Ishikawa (cell line): ENCODE data around the gene AP1B1.

Experiments
- RAD21 ChIP-seq: IDR thresholded peaks from 2 replicates; pipeline ENCODE4 v1.6.1; 2012; ENCODE audit warnings: low read depth
- TF ChIP-seq, protein P1 (sequence below): IDR thresholded peaks from 2 replicates; pipeline ENCODE4 v1.6.1; 2012; ENCODE audit warnings: low read depth, mild to moderate bottlenecking

DNA sequence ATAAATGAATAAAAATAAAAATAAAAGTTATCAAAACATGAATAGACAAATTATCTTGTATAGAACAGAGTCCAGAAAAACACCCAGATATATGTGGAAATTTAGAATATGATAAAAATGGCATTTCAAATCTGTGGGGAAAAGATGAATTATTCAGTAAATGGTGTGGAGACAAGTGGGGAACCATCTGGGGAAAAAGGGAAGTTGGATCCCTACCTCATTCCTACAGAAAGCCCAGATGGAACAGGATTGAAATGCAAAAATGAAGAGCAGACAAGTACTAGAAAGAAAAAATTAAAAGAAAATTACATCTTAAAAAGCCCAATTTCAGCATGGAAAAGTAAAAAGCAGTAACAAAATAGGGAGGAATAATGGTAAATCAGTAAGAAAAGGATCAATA lies 64.7 kb downstream of the AP1B1 start:
- TF ChIP-seq, protein P1, sequence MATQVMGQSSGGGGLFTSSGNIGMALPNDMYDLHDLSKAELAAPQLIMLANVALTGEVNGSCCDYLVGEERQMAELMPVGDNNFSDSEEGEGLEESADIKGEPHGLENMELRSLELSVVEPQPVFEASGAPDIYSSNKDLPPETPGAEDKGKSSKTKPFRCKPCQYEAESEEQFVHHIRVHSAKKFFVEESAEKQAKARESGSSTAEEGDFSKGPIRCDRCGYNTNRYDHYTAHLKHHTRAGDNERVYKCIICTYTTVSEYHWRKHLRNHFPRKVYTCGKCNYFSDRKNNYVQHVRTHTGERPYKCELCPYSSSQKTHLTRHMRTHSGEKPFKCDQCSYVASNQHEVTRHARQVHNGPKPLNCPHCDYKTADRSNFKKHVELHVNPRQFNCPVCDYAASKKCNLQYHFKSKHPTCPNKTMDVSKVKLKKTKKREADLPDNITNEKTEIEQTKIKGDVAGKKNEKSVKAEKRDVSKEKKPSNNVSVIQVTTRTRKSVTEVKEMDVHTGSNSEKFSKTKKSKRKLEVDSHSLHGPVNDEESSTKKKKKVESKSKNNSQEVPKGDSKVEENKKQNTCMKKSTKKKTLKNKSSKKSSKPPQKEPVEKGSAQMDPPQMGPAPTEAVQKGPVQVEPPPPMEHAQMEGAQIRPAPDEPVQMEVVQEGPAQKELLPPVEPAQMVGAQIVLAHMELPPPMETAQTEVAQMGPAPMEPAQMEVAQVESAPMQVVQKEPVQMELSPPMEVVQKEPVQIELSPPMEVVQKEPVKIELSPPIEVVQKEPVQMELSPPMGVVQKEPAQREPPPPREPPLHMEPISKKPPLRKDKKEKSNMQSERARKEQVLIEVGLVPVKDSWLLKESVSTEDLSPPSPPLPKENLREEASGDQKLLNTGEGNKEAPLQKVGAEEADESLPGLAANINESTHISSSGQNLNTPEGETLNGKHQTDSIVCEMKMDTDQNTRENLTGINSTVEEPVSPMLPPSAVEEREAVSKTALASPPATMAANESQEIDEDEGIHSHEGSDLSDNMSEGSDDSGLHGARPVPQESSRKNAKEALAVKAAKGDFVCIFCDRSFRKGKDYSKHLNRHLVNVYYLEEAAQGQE: no peak
- TF ChIP-seq RAD21: no peak
